WTC11 (cell line): ENCODE data around the gene ANTXR1. TPM values are rescaled to one million over a fixed set of nuclear protein-coding genes. Genes with fewer than 3 reads are reported as not detected.

ENCODE experiments used
- ATAC-seq: fragments of 200-7000 bp; cut with Tn5 transposase; 2 replicates; pipeline ENCODE4 v1.10.0; 2021; ENCODE audit warnings: mild to moderate bottlenecking, moderate library complexity
- CTCF ChIA-PET: fragments of 300-600 bp; sonication (Branson Sonifier 250); formaldehyde crosslinking; loops from one replicate; lab custom pipeline; 2021; ENCODE audit warnings: antibody characterized with exemption; lab: Charles Lee
- POLR2A ChIA-PET: fragments of 350-600 bp; sonication (Branson Sonifier 250); formaldehyde crosslinking; loops from one replicate; lab custom pipeline; 2021; ENCODE audit warnings: antibody characterized with exemption; lab: Charles Lee
- DNase-seq: peaks from one replicate; pipeline ENCODE4 v3.0.0; 2021; ENCODE audit warnings: low spot score
- H3K27ac Mint-ChIP-seq: 2 replicates; pipeline ENCODE4 v1.8.0; 2021; ENCODE audit warnings: mixed read lengths
- H3K27me3 Mint-ChIP-seq: 2 replicates; pipeline ENCODE4 v1.8.0; 2021; ENCODE audit warnings: low read depth, mild to moderate bottlenecking, moderate library complexity, mixed read lengths
- H3K36me3 Mint-ChIP-seq: 2 replicates; pipeline ENCODE4 v1.8.0; 2021; ENCODE audit warnings: mixed read lengths
- H3K4me1 Mint-ChIP-seq: 2 replicates; pipeline ENCODE4 v1.8.0; 2022; ENCODE audit warnings: mixed read lengths
- H3K4me3 Mint-ChIP-seq: 2 replicates; pipeline ENCODE4 v1.8.0; 2021; ENCODE audit warnings: mild to moderate bottlenecking, moderate library complexity, mixed read lengths
- H3K9me3 Mint-ChIP-seq: 2 replicates; pipeline ENCODE4 v1.8.0; 2021; ENCODE audit warnings: mixed read lengths
- ATF1 ChIP-seq: sonication (generic); formaldehyde crosslinking; IDR thresholded peaks from 2 replicates; pipeline ENCODE4 v1.8.1; 2023; ENCODE audit warnings: mild to moderate bottlenecking, moderate library complexity, missing genetic modification reagents
- ATF2 ChIP-seq: sonication (generic); formaldehyde crosslinking; IDR thresholded peaks from 2 replicates; pipeline ENCODE4 v1.8.1; 2022; ENCODE audit warnings: low read depth, missing genetic modification reagents, borderline replicate concordance
- CREB1 ChIP-seq: sonication (generic); formaldehyde crosslinking; IDR thresholded peaks from 2 replicates; pipeline ENCODE4 v1.8.0; 2023; ENCODE audit warnings: mild to moderate bottlenecking, missing genetic modification reagents
- FOXK1 ChIP-seq: sonication (generic); formaldehyde crosslinking; IDR thresholded peaks from 2 replicates; pipeline ENCODE4 v1.8.0; 2022; ENCODE audit warnings: mild to moderate bottlenecking, moderate library complexity, missing genetic modification reagents
- FOXP1 ChIP-seq: sonication (generic); formaldehyde crosslinking; IDR thresholded peaks from 2 replicates; pipeline ENCODE4 v1.8.0; 2022; ENCODE audit warnings: missing genetic modification reagents, mild to moderate bottlenecking, moderate library complexity, borderline replicate concordance
- GTF2I ChIP-seq: fragments of 250-450 bp; sonication (Bioruptor Pico); conservative IDR thresholded peaks from 2 replicates; pipeline ENCODE4 v1.4.0; 2021; ENCODE audit warnings: mild to moderate bottlenecking
- IRF2 ChIP-seq: sonication (generic); formaldehyde crosslinking; IDR thresholded peaks from 2 replicates; pipeline ENCODE4 v1.8.0; 2022; ENCODE audit warnings: low read depth, missing genetic modification reagents, borderline replicate concordance
- NR1H2 ChIP-seq: sonication (generic); formaldehyde crosslinking; IDR thresholded peaks from 2 replicates; pipeline ENCODE4 v1.9.0; 2021; ENCODE audit warnings: mild to moderate bottlenecking, moderate library complexity, missing genetic modification reagents
- PRDM15 ChIP-seq: sonication (generic); formaldehyde crosslinking; IDR thresholded peaks from 2 replicates; pipeline ENCODE4 v1.8.0; 2022; ENCODE audit warnings: missing genetic modification reagents
- SMAD3 ChIP-seq: sonication (generic); formaldehyde crosslinking; IDR thresholded peaks from 2 replicates; pipeline ENCODE4 v1.8.0; 2022; ENCODE audit warnings: missing genetic modification reagents, mild to moderate bottlenecking, borderline replicate concordance
- ZNF232 ChIP-seq: sonication (generic); formaldehyde crosslinking; IDR thresholded peaks from 2 replicates; pipeline ENCODE4 v1.8.0; 2022; ENCODE audit warnings: mild to moderate bottlenecking, missing genetic modification reagents
- total RNA-seq: library from RNA; stranded (reverse); gene quantifications from 3 replicates; pipeline ENCODE4 v1.2.3, GENCODE V29; 2021
- TF ChIP-seq, protein P1 (sequence below): sonication (generic); formaldehyde crosslinking; IDR thresholded peaks from 2 replicates; pipeline ENCODE4 v1.8.0; 2022; ENCODE audit warnings: mild to moderate bottlenecking, missing genetic modification reagents
- TF ChIP-seq, protein P2 (sequence below): sonication (generic); formaldehyde crosslinking; IDR thresholded peaks from 2 replicates; pipeline ENCODE4 v1.8.0; 2022; ENCODE audit warnings: mild to moderate bottlenecking, missing genetic modification reagents
- TF ChIP-seq, protein P3 (sequence below): sonication (generic); formaldehyde crosslinking; IDR thresholded peaks from 2 replicates; pipeline ENCODE4 v1.8.1; 2022; ENCODE audit warnings: low read depth, mild to moderate bottlenecking, moderate library complexity, missing genetic modification reagents, borderline replicate concordance
- TF ChIP-seq, protein P4 (sequence below): sonication (generic); formaldehyde crosslinking; conservative IDR thresholded peaks from 2 replicates; pipeline ENCODE4 v1.8.1; 2022; ENCODE audit warnings: mild to moderate bottlenecking, missing genetic modification reagents
- TF ChIP-seq, protein P5 (sequence below): fragments of 250-450 bp; sonication (Bioruptor Pico); IDR thresholded peaks from 2 replicates; pipeline ENCODE4 v1.9.0; 2021; ENCODE audit warnings: mild to moderate bottlenecking, borderline replicate concordance

The ANTXR1 gene
- total RNA-seq, 1 experiment from 2014 or later: 30.0 TPM

DNA sequence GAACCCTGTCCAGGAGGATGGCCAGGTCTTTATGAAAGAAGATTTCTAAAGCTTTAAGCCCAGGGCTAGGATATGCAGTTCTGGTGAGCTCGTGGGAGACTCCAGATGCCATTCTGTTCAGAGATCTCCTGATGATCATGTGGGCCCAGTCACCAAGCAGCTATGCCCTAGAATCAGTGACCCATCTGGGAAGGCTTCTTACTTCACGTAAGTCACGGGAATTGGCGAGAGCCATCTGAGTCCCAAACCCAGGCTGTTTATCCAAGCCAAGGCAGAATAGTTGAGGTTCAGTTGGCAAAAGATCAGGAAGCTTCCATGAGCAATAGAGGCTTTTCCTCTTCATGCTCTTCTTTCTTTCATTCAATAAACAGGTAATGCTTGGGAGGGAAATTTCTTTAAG lies 23.9 kb downstream of the ANTXR1 start (continued):
- no peak for TF ChIP-seq ATF2 (CRISPR knock-in tag)
- no peak for TF ChIP-seq CREB1

- POLR2A ChIA-PET: no interaction called here
- Mint-ChIP-seq H3K36me3 (peaks cover 18% of the 10 kb centered on the region), H3K27me3 (no peaks in the 10 kb centered on the region), H3K9me3 (no peaks in the 10 kb centered on the region), H3K4me1 (peaks cover 5% of the 10 kb centered on the region), H3K27ac (no peak overlapping the region), H3K4me3 (no peak overlapping the region)
- TF ChIP-seq FOXP1 (CRISPR knock-in tag) (no peak), ZNF232 (CRISPR knock-in tag) (no peak)
- TF ChIP-seq, protein P1, sequence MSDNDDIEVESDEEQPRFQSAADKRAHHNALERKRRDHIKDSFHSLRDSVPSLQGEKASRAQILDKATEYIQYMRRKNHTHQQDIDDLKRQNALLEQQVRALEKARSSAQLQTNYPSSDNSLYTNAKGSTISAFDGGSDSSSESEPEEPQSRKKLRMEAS (CRISPR knock-in tag): no peak
- TF ChIP-seq, protein P2, sequence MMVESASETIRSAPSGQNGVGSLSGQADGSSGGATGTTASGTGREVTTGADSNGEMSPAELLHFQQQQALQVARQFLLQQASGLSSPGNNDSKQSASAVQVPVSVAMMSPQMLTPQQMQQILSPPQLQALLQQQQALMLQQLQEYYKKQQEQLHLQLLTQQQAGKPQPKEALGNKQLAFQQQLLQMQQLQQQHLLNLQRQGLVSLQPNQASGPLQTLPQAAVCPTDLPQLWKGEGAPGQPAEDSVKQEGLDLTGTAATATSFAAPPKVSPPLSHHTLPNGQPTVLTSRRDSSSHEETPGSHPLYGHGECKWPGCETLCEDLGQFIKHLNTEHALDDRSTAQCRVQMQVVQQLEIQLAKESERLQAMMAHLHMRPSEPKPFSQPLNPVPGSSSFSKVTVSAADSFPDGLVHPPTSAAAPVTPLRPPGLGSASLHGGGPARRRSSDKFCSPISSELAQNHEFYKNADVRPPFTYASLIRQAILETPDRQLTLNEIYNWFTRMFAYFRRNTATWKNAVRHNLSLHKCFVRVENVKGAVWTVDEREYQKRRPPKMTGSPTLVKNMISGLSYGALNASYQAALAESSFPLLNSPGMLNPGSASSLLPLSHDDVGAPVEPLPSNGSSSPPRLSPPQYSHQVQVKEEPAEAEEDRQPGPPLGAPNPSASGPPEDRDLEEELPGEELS (CRISPR knock-in tag): no peak
- no peak for DNase-seq
- CTCF ChIA-PET: no interaction called here
- ATAC-seq: no peak
These were observed 28.2 kb downstream of the ANTXR1 start for GRCh38 chr2:69041214-69041613.

DNA sequence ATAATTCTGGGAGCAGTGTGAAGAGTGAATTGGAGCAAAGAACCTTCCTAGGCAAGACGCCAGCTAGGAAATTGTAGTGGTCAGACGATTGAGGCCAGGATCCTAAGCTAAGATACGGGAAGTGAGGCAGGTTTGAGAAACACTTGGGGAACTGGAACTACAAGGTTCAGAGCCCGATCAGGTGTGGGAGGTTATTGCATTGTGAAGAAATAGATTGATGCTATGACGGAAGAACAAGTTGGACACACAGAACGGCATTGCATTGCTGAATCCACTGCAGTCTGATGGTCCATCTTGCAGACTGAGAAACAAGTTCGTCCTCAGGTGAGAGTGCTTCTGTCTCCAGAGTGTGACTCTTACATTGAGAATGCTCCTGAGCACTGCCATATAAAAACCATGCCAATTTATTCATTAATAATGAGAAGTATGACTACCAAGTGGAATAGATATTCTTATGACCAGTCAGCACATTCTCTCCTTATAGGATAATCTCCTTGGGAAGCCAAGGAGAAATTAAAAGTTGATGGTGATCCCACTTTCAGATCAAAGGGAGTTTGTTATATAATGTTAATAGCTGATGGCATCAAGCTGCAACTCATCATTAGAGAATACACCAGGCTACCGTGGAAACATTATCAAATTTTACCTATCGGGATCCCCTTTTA lies 30.9 kb downstream of the ANTXR1 start:
- Mint-ChIP-seq H3K9me3 (no peaks in the 10 kb centered on the region), H3K4me3 (no peak overlapping the region)
- ATAC-seq (no peak), DNase-seq (no peak)
- TF ChIP-seq, protein P3, sequence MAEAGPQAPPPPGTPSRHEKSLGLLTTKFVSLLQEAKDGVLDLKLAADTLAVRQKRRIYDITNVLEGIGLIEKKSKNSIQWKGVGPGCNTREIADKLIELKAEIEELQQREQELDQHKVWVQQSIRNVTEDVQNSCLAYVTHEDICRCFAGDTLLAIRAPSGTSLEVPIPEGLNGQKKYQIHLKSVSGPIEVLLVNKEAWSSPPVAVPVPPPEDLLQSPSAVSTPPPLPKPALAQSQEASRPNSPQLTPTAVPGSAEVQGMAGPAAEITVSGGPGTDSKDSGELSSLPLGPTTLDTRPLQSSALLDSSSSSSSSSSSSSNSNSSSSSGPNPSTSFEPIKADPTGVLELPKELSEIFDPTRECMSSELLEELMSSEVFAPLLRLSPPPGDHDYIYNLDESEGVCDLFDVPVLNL (CRISPR knock-in tag): no peak
- TF ChIP-seq FOXK1 (CRISPR knock-in tag): no peak
- TF ChIP-seq, all 79 proteins: peak for 0
- no peaks in the 10 kb centered on the region for H3K27me3 Mint-ChIP-seq
- no peak overlapping the region for H3K27ac Mint-ChIP-seq
- CTCF ChIA-PET: no interaction called here
- H3K4me1 Mint-ChIP-seq: peaks cover 2% of the 10 kb centered on the region
- POLR2A ChIA-PET: no interaction called here
- peaks cover 18% of the 10 kb centered on the region for H3K36me3 Mint-ChIP-seq

- Mint-ChIP-seq H3K36me3 (peaks cover 11% of the 10 kb centered on the region), H3K9me3 (no peaks in the 10 kb centered on the region), H3K4me3 (no peak overlapping the region), H3K27ac (no peak overlapping the region), H3K4me1 (no peaks in the 10 kb centered on the region), H3K27me3 (no peaks in the 10 kb centered on the region)
- ATAC-seq (no peak), DNase-seq (no peak)
- CTCF ChIA-PET: no interaction called here
- POLR2A ChIA-PET: no interaction called here
- no peak for TF ChIP-seq SMAD3 (CRISPR knock-in tag)
- TF ChIP-seq, protein P4, sequence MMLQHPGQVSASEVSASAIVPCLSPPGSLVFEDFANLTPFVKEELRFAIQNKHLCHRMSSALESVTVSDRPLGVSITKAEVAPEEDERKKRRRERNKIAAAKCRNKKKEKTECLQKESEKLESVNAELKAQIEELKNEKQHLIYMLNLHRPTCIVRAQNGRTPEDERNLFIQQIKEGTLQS (CRISPR knock-in tag): no peak
- TF ChIP-seq ATF1 (CRISPR knock-in tag): no peak
- no peak for TF ChIP-seq PRDM15 (CRISPR knock-in tag)
- TF ChIP-seq GTF2I (CRISPR knock-in tag): no peak
- TF ChIP-seq, protein P5, sequence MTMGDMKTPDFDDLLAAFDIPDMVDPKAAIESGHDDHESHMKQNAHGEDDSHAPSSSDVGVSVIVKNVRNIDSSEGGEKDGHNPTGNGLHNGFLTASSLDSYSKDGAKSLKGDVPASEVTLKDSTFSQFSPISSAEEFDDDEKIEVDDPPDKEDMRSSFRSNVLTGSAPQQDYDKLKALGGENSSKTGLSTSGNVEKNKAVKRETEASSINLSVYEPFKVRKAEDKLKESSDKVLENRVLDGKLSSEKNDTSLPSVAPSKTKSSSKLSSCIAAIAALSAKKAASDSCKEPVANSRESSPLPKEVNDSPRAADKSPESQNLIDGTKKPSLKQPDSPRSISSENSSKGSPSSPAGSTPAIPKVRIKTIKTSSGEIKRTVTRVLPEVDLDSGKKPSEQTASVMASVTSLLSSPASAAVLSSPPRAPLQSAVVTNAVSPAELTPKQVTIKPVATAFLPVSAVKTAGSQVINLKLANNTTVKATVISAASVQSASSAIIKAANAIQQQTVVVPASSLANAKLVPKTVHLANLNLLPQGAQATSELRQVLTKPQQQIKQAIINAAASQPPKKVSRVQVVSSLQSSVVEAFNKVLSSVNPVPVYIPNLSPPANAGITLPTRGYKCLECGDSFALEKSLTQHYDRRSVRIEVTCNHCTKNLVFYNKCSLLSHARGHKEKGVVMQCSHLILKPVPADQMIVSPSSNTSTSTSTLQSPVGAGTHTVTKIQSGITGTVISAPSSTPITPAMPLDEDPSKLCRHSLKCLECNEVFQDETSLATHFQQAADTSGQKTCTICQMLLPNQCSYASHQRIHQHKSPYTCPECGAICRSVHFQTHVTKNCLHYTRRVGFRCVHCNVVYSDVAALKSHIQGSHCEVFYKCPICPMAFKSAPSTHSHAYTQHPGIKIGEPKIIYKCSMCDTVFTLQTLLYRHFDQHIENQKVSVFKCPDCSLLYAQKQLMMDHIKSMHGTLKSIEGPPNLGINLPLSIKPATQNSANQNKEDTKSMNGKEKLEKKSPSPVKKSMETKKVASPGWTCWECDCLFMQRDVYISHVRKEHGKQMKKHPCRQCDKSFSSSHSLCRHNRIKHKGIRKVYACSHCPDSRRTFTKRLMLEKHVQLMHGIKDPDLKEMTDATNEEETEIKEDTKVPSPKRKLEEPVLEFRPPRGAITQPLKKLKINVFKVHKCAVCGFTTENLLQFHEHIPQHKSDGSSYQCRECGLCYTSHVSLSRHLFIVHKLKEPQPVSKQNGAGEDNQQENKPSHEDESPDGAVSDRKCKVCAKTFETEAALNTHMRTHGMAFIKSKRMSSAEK: no peak
- no peak for TF ChIP-seq NR1H2 (CRISPR knock-in tag)
- no peak for TF ChIP-seq IRF2 (CRISPR knock-in tag)
- TF ChIP-seq FOXP1 (CRISPR knock-in tag): no peak
These were observed 33.3 kb downstream of the ANTXR1 start for GRCh38 chr2:69046221-69046662.
